ENCODE measurements around the gene CNNM2.

Gene CNNM2

GRCh38 chr10:103072891-103073290 lies 154.8 kb downstream of the CNNM2 start:
- DNase-seq (ENCODE audit: low read depth in 2 of 2) = no peak

GRCh38 chr10:103077020-103077419 lies 158.9 kb downstream of the CNNM2 start:
- no peak for DNase-seq (ENCODE audit: low read depth in 2 of 2)

GRCh38 chr10:103077491-103078308 lies 159.6 kb downstream of the CNNM2 start:
- no peak for DNase-seq (ENCODE audit: low read depth in 2 of 2)

GRCh38 chr10:103078309-103078615 lies 160.2 kb downstream of the CNNM2 start:
- no peak for DNase-seq (ENCODE audit: low read depth in 2 of 2)

GRCh38 chr10:103078676-103079075 lies 160.6 kb downstream of the CNNM2 start:
- no peak for DNase-seq (ENCODE audit: low read depth in 2 of 2)

GRCh38 chr10:103079100-103079499 lies 161.0 kb downstream of the CNNM2 start:
- DNase-seq (ENCODE audit: low read depth in 2 of 2) = no peak

GRCh38 chr10:103079946-103080345 lies 161.9 kb downstream of the CNNM2 start:
- no peak for DNase-seq (ENCODE audit: low read depth in 2 of 2)

- DNase-seq (ENCODE audit: low read depth in 2 of 2) = no peak
Measured at GRCh38 chr10:103080891-103081581, 162.9 kb downstream of the CNNM2 start.

- no peak for DNase-seq (ENCODE audit: low read depth in 2 of 2)
Measured at GRCh38 chr10:103082683-103083082, 164.6 kb downstream of the CNNM2 start.

- no peak for DNase-seq (ENCODE audit: low read depth in 2 of 2)
Measured at GRCh38 chr10:103083266-103083976, 165.3 kb downstream of the CNNM2 start.

- DNase-seq (ENCODE audit: low read depth in 2 of 2) = no peak
Measured at GRCh38 chr10:103083977-103084320, 165.9 kb downstream of the CNNM2 start.

GRCh38 chr10:103086261-103086660 lies 168.2 kb downstream of the CNNM2 start:
- DNase-seq (ENCODE audit: low read depth in 2 of 2) = no peak

GRCh38 chr10:103086799-103087198 lies 168.7 kb downstream of the CNNM2 start:
- no peak for DNase-seq (ENCODE audit: low read depth in 2 of 2)

GRCh38 chr10:103089493-103089892 lies 171.4 kb downstream of the CNNM2 start:
- no peak for DNase-seq (ENCODE audit: low read depth in 2 of 2)

GRCh38 chr10:103090911-103091310 lies 172.8 kb downstream of the CNNM2 start:
- DNase-seq (ENCODE audit: low read depth in 2 of 2) = no peak

GRCh38 chr10:103095005-103095404 lies 176.9 kb downstream of the CNNM2 start:
- no peak for DNase-seq (ENCODE audit: low read depth in 2 of 2)

- no peak for DNase-seq (ENCODE audit: low read depth in 2 of 2)
Measured at GRCh38 chr10:103096130-103096529, 178.0 kb downstream of the CNNM2 start.

- no peak for DNase-seq (ENCODE audit: low read depth in 2 of 2)
Measured at GRCh38 chr10:103098240-103098639, 180.1 kb downstream of the CNNM2 start.

GRCh38 chr10:103100620-103101019 lies 182.5 kb downstream of the CNNM2 start:
- DNase-seq (ENCODE audit: low read depth in 2 of 2) = no peak

- DNase-seq (ENCODE audit: low read depth in 2 of 2) = no peak
Measured at GRCh38 chr10:103102195-103102594, 184.1 kb downstream of the CNNM2 start.

GRCh38 chr10:103103989-103104388 lies 185.9 kb downstream of the CNNM2 start:
- DNase-seq (ENCODE audit: low read depth in 2 of 2) = no peak

GRCh38 chr10:103104721-103105120 lies 186.6 kb downstream of the CNNM2 start:
- no peak for DNase-seq (ENCODE audit: low read depth in 2 of 2)

- no peak for DNase-seq (ENCODE audit: low read depth in 2 of 2)
Measured at GRCh38 chr10:103105462-103105861, 187.4 kb downstream of the CNNM2 start.
